Subcutaneous abdominal adipose tissue (tissue), 5 donors: ENCODE results near the gene FAM117A.

Source experiments
- H3K27ac ChIP-seq: one replicate; pipeline ENCODE4 v1.7.0; 2013; ENCODE audit warnings: low read depth, mild to moderate bottlenecking, inconsistent platforms, low read length, moderate library complexity
- H3K27me3 ChIP-seq, 5 donors: one replicate each; pipeline ENCODE4 v1.7.0; 2013; ENCODE audit warnings: low read length in 5 of 5, inconsistent platforms in 1 of 5; ENCODE audit not compliant: control insufficient read depth in 5 of 5, insufficient read depth in 4 of 5
- H3K36me3 ChIP-seq, 5 donors: one replicate each; pipeline ENCODE4 v1.7.0; 2013; ENCODE audit warnings: low read length in 5 of 5; ENCODE audit not compliant: control insufficient read depth in 5 of 5, insufficient read depth in 5 of 5
- H3K4me1 ChIP-seq, 5 donors: one replicate each; pipeline ENCODE4 v1.7.0; 2013; ENCODE audit warnings: low read length in 5 of 5, mild to moderate bottlenecking in 3 of 5, moderate library complexity in 1 of 5; ENCODE audit not compliant: control insufficient read depth in 5 of 5, insufficient read depth in 5 of 5
- H3K4me3 ChIP-seq, 5 donors: one replicate each; pipeline ENCODE4 v1.7.0; 2013; ENCODE audit warnings: low read length in 5 of 5, low read depth in 1 of 5
- H3K9ac ChIP-seq, 5 donors: one replicate each; pipeline ENCODE4 v1.7.0; 2013; ENCODE audit warnings: low read length in 5 of 5, mild to moderate bottlenecking in 4 of 5, moderate library complexity in 3 of 5
- H3K9me3 ChIP-seq, 5 donors: one replicate each; pipeline ENCODE4 v1.7.0; 2013; ENCODE audit warnings: low read length in 5 of 5; ENCODE audit not compliant: control insufficient read depth in 5 of 5
- donor health status: healthy.
- donor health status: healthy.
- donor health status: healthy.
- donor health status: healthy.
- donor health status: healthy.

FAM117A gene

DNA sequence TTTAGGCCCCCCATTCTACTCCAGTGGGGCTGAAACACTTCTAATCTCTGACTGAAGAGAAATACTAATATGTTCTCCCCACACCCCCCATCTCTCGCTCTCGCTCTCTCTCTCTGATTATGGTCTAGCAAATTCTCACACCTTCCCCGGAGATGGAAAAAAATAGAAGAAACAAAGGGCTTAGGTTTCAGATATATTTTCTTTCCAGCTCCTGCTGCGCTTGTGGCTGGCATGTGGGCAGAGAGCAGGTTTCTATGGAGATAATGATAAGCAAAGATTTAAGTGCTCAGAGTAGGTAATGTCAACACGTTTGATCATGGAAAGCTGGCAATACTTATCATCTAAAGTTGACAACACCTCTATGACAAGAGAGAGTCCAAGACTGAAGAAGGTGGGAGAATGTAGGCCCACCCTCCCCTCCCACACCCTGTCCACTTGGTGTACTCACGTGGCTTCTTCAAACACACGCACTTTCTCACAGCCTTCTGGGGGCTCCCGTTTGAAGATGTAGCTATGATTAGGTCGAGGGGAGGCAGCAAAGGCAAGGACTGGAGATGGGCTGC, 48.1 kb downstream of the FAM117A start:
- Histone ChIP-seq H3K9ac (peak overlapping the region in 1 of 5 donors; percentile 48), H3K4me3 (no peak overlapping the region), H3K4me1 (peaks cover 0 to 2% (median 0%) of the 10 kb centered on the region in 5 donors), H3K27me3 (no peaks in the 10 kb centered on the region), H3K9me3 (no peaks in the 10 kb centered on the region), H3K36me3 (peaks cover 0 to 66% (median 48%) of the 10 kb centered on the region in 5 donors), H3K27ac (no peak overlapping the region)

DNA sequence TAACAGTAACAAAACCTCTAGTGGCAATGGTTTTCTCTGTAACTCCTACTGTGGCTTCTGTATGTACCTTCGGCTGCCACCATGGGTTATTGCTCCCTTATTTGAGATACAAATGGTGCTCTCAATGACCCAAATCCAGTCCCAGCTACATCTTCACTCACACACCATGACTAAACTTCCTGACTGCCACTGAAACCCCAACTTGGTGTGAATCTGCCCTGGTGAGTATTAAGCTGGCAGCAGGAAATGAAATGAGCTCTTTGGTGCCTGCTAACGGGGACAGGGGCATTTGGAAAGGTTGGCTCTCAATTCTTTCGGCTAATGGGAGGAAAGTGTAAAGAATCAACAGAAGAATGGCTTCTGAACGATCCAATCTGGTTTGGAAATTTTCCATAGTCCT, 48.7 kb downstream of the FAM117A start:
- Histone ChIP-seq H3K4me3 (no peak overlapping the region), H3K36me3 (peaks cover 0 to 68% (median 50%) of the 10 kb centered on the region in 5 donors), H3K27me3 (no peaks in the 10 kb centered on the region), H3K4me1 (peaks cover 0 to 2% (median 0%) of the 10 kb centered on the region in 5 donors), H3K27ac (no peak overlapping the region), H3K9ac (peak overlapping the region in 2 of 5 donors; percentile 29 to 48), H3K9me3 (no peaks in the 10 kb centered on the region)

DNA sequence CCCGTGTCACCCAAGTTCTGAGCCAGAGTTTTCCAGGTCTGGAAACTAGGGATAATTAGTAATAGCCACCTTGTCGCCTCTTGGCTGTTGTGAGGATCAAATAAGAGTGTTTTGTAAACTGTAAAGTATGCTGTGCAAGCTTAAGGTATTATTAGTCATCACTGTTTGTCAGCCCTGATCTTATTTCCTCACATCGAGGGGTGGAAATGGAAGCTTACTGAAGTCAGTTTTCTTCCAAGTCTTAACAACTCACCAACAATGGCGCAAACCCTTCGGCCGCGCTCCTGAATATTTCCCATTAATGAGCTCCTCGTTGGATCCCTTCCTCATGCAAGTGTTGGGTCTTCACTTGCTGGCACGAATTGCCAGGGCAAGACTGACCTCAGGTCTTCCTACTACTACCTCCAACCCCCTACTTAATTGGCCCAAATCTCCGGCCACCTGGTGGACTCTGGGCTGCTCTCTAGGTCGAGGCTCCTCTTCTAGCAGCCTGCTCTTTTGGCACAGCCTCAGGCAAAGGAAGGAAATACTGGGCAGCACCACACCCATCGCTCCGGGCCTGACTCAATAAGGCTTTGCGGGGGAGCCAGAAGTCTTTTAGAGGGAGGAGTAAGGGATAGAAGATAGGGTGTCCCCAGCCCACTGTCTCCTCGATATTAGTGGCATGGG, 55.3 kb downstream of the FAM117A start:
- no peaks in the 10 kb centered on the region for H3K27me3 ChIP-seq
- peak overlapping the region; percentile 78 to 92 (median 90) for H3K4me3 ChIP-seq
- peaks cover 6 to 29% (median 26%) of the 10 kb centered on the region in 5 donors for H3K4me1 ChIP-seq
- H3K9me3 ChIP-seq, result no peaks in the 10 kb centered on the region
- peaks cover 11 to 39% (median 27%) of the 10 kb centered on the region in 5 donors for H3K36me3 ChIP-seq
- H3K9ac ChIP-seq, result peak overlapping the region in 4 of 5 donors; percentile 63 to 96 (median 80)
- H3K27ac ChIP-seq, result peak overlapping the region; percentile 92

DNA sequence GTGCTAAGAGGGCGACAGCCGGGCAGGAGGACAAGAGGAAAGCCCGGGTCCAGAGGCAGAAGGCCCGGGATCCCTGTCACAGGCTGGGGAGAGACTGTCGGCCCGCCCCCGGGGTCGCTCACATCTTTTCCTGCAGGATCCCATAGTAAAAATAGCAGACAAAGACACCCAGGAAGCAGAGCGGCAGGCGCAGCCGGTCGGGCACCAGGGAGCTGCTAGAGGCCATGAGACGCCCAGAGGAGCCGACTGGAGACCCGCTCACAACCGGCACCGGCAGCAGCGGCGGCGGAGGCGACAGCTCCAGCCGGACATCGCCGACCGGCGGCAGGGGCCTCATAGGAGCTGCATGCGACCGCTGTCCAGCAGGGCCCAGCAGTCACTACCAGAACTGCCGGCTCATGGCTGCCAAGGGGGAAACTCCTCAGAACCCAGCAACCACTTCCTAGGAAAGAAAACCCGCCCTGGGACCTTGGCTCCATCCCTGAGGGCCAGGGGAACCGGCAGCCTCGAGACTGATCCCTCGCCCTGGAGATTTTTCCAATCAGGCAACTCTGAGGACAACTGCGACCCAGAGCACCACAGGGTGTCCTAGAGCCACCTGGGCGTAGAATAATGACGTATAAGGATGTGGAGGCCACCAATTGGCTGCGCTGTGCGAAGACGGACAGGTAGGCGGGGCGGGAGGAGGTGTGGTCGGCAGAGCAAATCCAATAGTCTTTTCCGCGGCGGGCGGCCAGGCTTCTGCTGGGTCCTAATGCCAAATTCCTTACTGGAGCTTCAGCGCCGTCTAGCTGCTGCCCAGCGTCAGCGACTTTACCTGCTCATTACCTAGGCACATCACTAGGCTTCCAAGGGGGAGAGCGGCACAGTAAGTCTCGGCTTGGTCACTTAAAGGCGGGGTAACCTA, 56.1 kb downstream of the FAM117A start, which contains the start of gene SLC35B1:
TSS of gene SLC35B1 (minus strand) at position 357 of the 907 bp plus-strand sequence. CDS start at position 226, 131 bp downstream.
- peaks cover 11 to 41% (median 35%) of the 10 kb centered on the region in 5 donors for H3K36me3 ChIP-seq
- H3K4me3 ChIP-seq, result peak within 1 kb of the TSS; percentile 86 to 92 (median 90)
- H3K27ac ChIP-seq, result peak within 1 kb of the TSS; percentile 92
- peak within 1 kb of the TSS; percentile 89 to 96 (median 91) for H3K9ac ChIP-seq
- H3K4me1 ChIP-seq, result peaks cover 6 to 29% (median 26%) of the 10 kb centered on the region in 5 donors
- H3K9me3 ChIP-seq, result no peaks in the 10 kb centered on the region
- no peaks in the 10 kb centered on the region for H3K27me3 ChIP-seq

DNA sequence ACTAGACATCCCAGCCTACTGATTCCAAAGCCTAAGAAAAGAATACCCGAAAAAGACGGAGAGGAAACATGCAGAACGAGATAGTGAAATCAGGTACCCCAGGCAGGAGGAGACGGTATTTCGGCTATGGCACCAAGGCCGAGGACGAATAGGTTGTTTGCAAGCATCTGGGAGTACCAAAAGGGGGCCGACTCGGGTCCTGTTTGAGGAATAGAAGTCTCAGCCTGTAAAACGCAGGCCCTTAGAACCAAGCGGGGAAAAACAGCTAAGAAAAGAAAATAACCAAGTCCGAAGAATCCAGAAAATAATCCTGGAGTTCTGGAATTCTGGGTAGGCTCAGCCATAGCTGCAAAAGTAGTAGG, 56.7 kb downstream of the FAM117A start:
- H3K9ac ChIP-seq, result peak overlapping the region; percentile 89 to 96 (median 91)
- peak overlapping the region; percentile 92 for H3K27ac ChIP-seq
- H3K4me3 ChIP-seq, result peak overlapping the region; percentile 86 to 92 (median 90)
- H3K4me1 ChIP-seq, result peaks cover 6 to 29% (median 26%) of the 10 kb centered on the region in 5 donors
- H3K27me3 ChIP-seq, result no peaks in the 10 kb centered on the region
- H3K9me3 ChIP-seq, result no peaks in the 10 kb centered on the region
- peaks cover 11 to 47% (median 40%) of the 10 kb centered on the region in 5 donors for H3K36me3 ChIP-seq

DNA sequence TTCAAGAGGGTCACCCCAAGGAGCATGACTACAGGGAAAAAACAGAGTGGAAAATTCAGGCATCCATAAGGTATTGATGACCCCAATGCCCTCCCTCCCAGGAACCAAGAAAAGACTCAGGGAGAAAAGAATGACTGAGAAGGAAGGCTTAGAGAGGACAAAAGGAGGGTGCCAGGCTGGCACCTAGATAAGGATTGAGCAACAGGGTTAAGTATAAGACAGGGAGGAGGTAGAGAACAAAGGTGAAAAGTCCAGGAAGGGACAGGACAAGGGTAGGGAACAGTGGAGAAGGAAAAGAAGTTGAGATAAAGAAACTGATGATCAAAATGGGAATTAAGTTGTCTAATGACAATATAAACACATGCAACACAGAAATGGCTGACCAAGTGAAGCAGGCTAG, 58.7 kb downstream of the FAM117A start:
- H3K4me3 ChIP-seq, result no peak overlapping the region
- no peak overlapping the region for H3K9ac ChIP-seq
- no peaks in the 10 kb centered on the region for H3K9me3 ChIP-seq
- no peak overlapping the region for H3K27ac ChIP-seq
- peaks cover 6 to 29% (median 26%) of the 10 kb centered on the region in 5 donors for H3K4me1 ChIP-seq
- peaks cover 17 to 59% (median 55%) of the 10 kb centered on the region in 5 donors for H3K36me3 ChIP-seq
- H3K27me3 ChIP-seq, result no peaks in the 10 kb centered on the region

DNA sequence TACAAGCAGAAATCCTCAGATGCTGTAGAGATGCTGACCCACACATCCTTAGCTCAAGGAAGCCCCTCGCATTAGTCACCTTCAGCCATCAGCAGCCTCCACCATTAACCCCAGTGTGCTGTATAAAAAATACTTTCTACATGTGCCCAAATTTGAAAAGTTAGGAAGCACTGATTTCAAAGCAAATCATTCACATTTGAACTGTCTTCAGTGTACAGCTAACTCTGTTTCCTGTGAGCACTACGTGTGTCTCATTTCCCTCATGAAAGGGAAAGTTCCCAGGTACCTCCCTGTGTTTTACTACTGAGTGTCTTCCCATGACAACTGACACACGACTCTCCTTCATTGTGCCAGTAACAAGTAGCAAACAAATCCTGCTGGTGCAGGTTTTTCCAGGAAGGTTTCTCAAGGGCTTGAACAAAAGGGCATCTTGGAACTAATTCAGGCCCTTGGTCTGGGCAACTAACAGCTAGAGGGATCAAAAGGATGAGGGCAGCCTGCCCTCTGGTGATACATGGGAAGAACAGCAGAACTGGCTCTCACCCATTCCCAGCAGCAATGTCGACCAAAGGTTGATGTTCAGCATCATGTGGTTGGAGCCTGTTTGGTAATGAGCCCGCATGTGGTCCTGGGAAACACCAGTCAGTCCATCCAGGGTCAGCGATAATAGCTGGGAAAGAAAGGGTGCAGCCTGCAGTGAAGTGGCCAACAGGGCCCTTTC, 60.2 kb downstream of the FAM117A start:
- H3K27ac ChIP-seq, result no peak overlapping the region
- no peaks in the 10 kb centered on the region for H3K27me3 ChIP-seq
- H3K36me3 ChIP-seq, result peaks cover 17 to 66% (median 63%) of the 10 kb centered on the region in 5 donors
- H3K4me3 ChIP-seq, result no peak overlapping the region
- H3K4me1 ChIP-seq, result peaks cover 6 to 25% (median 18%) of the 10 kb centered on the region in 5 donors
- H3K9ac ChIP-seq, result no peak overlapping the region
- H3K9me3 ChIP-seq, result no peaks in the 10 kb centered on the region

DNA sequence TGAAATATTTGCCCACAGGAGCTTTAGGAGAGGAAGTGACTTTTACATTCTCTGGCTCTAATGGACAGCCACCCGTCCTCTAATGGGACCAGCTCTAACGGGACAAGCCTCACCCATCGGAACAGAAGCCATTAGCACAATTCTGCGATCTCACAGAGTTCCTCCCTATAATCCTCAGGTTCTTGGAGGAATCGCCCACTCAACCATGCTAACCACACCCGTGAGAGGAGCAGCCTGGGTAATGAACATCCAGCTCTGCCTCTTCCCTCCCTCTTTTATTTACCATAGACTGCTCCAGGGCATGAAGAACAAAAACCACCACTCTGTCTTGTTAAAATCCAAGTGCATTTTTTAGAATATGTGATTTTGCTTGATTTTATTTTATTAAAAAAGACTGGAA, 63.0 kb downstream of the FAM117A start:
- no peaks in the 10 kb centered on the region for H3K9me3 ChIP-seq
- peaks cover 0 to 4% (median 0%) of the 10 kb centered on the region in 5 donors for H3K4me1 ChIP-seq
- no peaks in the 10 kb centered on the region for H3K27me3 ChIP-seq
- H3K36me3 ChIP-seq, result peaks cover 17 to 64% (median 63%) of the 10 kb centered on the region in 5 donors
- no peak overlapping the region for H3K4me3 ChIP-seq
- H3K27ac ChIP-seq, result no peak overlapping the region
- no peak overlapping the region for H3K9ac ChIP-seq

DNA sequence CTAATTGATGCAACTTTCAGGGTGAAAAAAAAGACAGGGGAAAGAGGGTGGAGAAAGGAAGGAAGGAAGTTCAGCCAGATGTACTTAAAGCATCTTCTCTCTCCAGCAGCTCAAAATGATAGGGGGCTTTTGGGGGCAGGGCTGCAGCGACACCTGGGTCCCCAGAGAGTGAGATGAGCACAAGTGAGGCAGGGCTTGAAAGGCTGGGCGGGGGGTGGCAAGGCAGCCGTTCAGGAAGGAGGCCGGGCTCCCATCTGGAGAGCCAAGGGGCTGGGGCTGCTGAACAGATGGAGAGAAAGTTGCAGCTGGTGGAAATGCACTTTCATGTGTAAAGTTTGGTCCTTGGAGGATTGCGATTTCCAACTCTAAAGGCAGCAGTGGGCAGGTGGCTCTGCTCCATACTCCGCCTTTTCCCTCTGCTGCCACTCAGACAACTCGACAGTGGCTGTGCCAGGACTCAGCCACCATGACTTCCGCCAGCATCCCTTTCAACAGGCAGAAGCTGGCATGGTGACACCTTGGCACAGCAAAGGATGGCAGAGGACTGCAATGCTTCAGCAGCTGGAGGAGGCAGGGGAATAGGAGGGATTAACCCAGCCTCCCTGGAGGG, 63.9 kb downstream of the FAM117A start:
- Histone ChIP-seq H3K27ac (no peak overlapping the region), H3K4me1 (peaks cover 1 to 7% (median 3%) of the 10 kb centered on the region in 5 donors), H3K4me3 (no peak overlapping the region), H3K9me3 (no peaks in the 10 kb centered on the region), H3K9ac (no peak overlapping the region), H3K27me3 (no peaks in the 10 kb centered on the region), H3K36me3 (peaks cover 12 to 55% (median 55%) of the 10 kb centered on the region in 5 donors)
